Endothelial cell of umbilical vein (primary cell): Measurements from ENCODE around the gene ZMYM4. TPM values are rescaled to one million over a fixed set of nuclear protein-coding genes. Genes with fewer than 3 reads are reported as not detected.

Experiments
- BruUV-seq: library from RNA; stranded (reverse); fragments of 400-500 nt; replicated peaks from 2 replicates; lab custom pipeline; 2021; lab: Mats Ljungman, UMichigan
- CTCF ChIA-PET: fragments of 300-600, 350-600 bp; sonication (Branson Sonifier 250); formaldehyde crosslinking; loops from one replicate; lab custom pipeline; 2021; ENCODE audit warnings: antibody characterized with exemption, inconsistent platforms; lab: Charles Lee
- POLR2A ChIA-PET: fragments of 300-600, 350-600 bp; sonication (Branson Sonifier 250); formaldehyde crosslinking; loops from one replicate; lab custom pipeline; 2021; ENCODE audit warnings: antibody characterized with exemption, inconsistent platforms; lab: Charles Lee
- DNase-seq: peaks from one replicate; pipeline ENCODE4 v3.0.0-alpha.2; 2011; ENCODE audit warnings: low read depth, low spot score
- FAIRE-seq: peaks from 2 replicates; lab custom pipeline; 2011; peaks lifted over from hg19 to GRCh38; lab: Jason Lieb, UNC
- H2AFZ ChIP-seq: 2 replicates; pipeline ENCODE4 v1.6.0; 2012; ENCODE audit warnings: low read depth, low read length, control low read depth, inconsistent platforms
- H3K27ac ChIP-seq: 2 replicates; pipeline ENCODE4 v1.5.1; 2011; ENCODE audit warnings: low read depth, mild to moderate bottlenecking, control low read depth, low read length, moderate library complexity; ENCODE audit not compliant: insufficient read depth
- H3K27me3 ChIP-seq, 2 experiments: 2 replicates each; pipeline versions ENCODE4 v1.6.0 to v1.6.1; 2011; ENCODE audit warnings: low read length in 2 of 2, mixed read lengths in 1 of 2; ENCODE audit not compliant: control insufficient read depth in 2 of 2, insufficient read depth in 2 of 2
- H3K36me3 ChIP-seq, 2 experiments: 2 replicates in 1 of 2; 3 replicates in 1 of 2; pipeline ENCODE4 v1.5.1; 2011; ENCODE audit warnings: low read length in 2 of 2, mild to moderate bottlenecking in 1 of 2, moderate library complexity in 1 of 2; ENCODE audit not compliant: control insufficient read depth in 2 of 2, insufficient read depth in 2 of 2; ENCODE audit errors: extremely low read depth in 1 of 2
- H3K4me1 ChIP-seq: 3 replicates; pipeline ENCODE4 v1.5.1; 2011; ENCODE audit warnings: mild to moderate bottlenecking, low read length; ENCODE audit not compliant: control insufficient read depth, insufficient read depth; ENCODE audit errors: extremely low read depth
- H3K4me2 ChIP-seq: 2 replicates; pipeline ENCODE4 v1.6.1; 2011; ENCODE audit warnings: low read length, control low read depth, mixed read lengths; ENCODE audit not compliant: insufficient read depth
- H3K4me3 ChIP-seq, 3 experiments: fragments of 200-600 bp in 1 of 3; sonication (generic), shearing (Covaris generic) in 1 of 3; replicated peaks in 1 of 3; 2 replicates each; pipeline ENCODE4 v1.5.1; 2011 to 2016; ENCODE audit warnings: control low read depth in 3 of 3, low read length in 3 of 3, mild to moderate bottlenecking in 2 of 3, inconsistent platforms in 1 of 3, low read depth in 1 of 3, moderate library complexity in 1 of 3; ENCODE audit not compliant: insufficient read depth in 1 of 3
- H3K79me2 ChIP-seq: 2 replicates; pipeline ENCODE4 v1.6.0; 2012; ENCODE audit warnings: low read length, inconsistent platforms; ENCODE audit not compliant: control insufficient read depth, insufficient read depth
- H3K9ac ChIP-seq: replicated peaks from 2 replicates; pipeline ENCODE3; 2011; ENCODE audit warnings: low read length, control low read depth; ENCODE audit not compliant: insufficient read depth; ENCODE audit errors: extremely low read depth
- H3K9me1 ChIP-seq: replicated peaks from 3 replicates; pipeline ENCODE4 v1.6.0; 2011; ENCODE audit warnings: mild to moderate bottlenecking, low read length; ENCODE audit not compliant: control insufficient read depth, insufficient read depth; ENCODE audit errors: extremely low read depth
- H3K9me3 ChIP-seq: replicated peaks from 2 replicates; pipeline ENCODE4 v1.5.1; 2012; ENCODE audit warnings: low read length, inconsistent platforms; ENCODE audit not compliant: control insufficient read depth, insufficient read depth
- H4K20me1 ChIP-seq: replicated peaks from 2 replicates; pipeline ENCODE3; 2011; ENCODE audit warnings: mild to moderate bottlenecking, low read length; ENCODE audit not compliant: control insufficient read depth, insufficient read depth; ENCODE audit errors: extremely low read depth
- CTCF ChIP-seq, 2 donors: IDR thresholded peaks; 1 replicate in 1 of 2; 2 replicates in 1 of 2; pipeline ENCODE4 v1.5.1; 2011; ENCODE audit warnings: low read length in 2 of 2, mild to moderate bottlenecking in 2 of 2, moderate library complexity in 2 of 2, control low read depth in 1 of 2, inconsistent platforms in 1 of 2, low read depth in 1 of 2; ENCODE audit not compliant: insufficient read depth in 1 of 2; ENCODE audit errors: extremely low read depth in 1 of 2
- EZH2 ChIP-seq: IDR thresholded peaks from 2 replicates; pipeline ENCODE4 v1.6.1; 2012; ENCODE audit warnings: borderline replicate concordance, low read depth, mild to moderate bottlenecking, moderate library complexity, low read length, inconsistent platforms; ENCODE audit not compliant: severe bottlenecking
- FOS ChIP-seq: IDR thresholded peaks from 2 replicates; pipeline ENCODE4 v1.6.1; 2011; ENCODE audit warnings: mild to moderate bottlenecking, low read length, moderate library complexity, borderline replicate concordance; ENCODE audit not compliant: insufficient read depth
- GATA2 ChIP-seq: IDR thresholded peaks from 2 replicates; pipeline ENCODE4 v1.7.0; 2011; ENCODE audit warnings: low read depth, mild to moderate bottlenecking, moderate library complexity, mixed read lengths, low read length; ENCODE audit not compliant: insufficient read length, insufficient read depth
- JUN ChIP-seq: IDR thresholded peaks from 2 replicates; pipeline ENCODE4 v1.6.1; 2011; ENCODE audit warnings: borderline replicate concordance, low read depth; ENCODE audit not compliant: insufficient read length, insufficient read depth
- MYC ChIP-seq: IDR thresholded peaks from one replicate; pipeline ENCODE4 v1.6.1; 2011; ENCODE audit warnings: mild to moderate bottlenecking, low read depth, low read length
- POLR2A ChIP-seq: IDR thresholded peaks from 2 replicates; pipeline ENCODE4 v1.6.1; 2012; ENCODE audit warnings: low read depth, mild to moderate bottlenecking, control low read depth, low read length
- POLR2AphosphoS5 ChIP-seq: IDR thresholded peaks from 2 replicates; pipeline ENCODE4 v1.6.1; 2012; ENCODE audit warnings: low read depth, mild to moderate bottlenecking, control low read depth, low read length, moderate library complexity; ENCODE audit not compliant: insufficient read depth
- dilution Hi-C: fragments of 300-500 bp; cut with MboI; formaldehyde crosslinking; loops from one replicate; pipeline ENCODE4 v1.15.0; 2019; ENCODE audit warnings: low sequenced_read_pairs; ENCODE audit not compliant: extremely low pct_ligation_motif_present
- intact Hi-C: fragments of 100-400 bp; cut with micrococcal nuclease; formaldehyde crosslinking; loops from one replicate; pipeline ENCODE4 v1.10.0; 2022
- polyA plus RNA-seq, 4 experiments: library from polyadenylated mRNA; depleted of rRNA in 3 of 4; stranded (reverse) in 3 of 4; unstranded in 1 of 4; fragments of >200 nt; gene quantifications; 2 replicates each; pipeline versions ENCODE4 v1.2.1 to v1.2.3, GENCODE V29; 2011 to 2012; ENCODE audit warnings: missing spikeins in 1 of 4
- total RNA-seq: library from RNA; stranded (reverse); gene quantifications from 2 replicates; pipeline ENCODE4 v1.2.3, GENCODE V29; 2021

The ZMYM4 gene
- total and polyA plus RNA-seq, 2 donors (not counting 3 experiments of a cell fraction or from before 2014, with no cell fraction given), result 15.3 to 65.0 TPM

- BruUV-seq, result no TSS peak
- ChIA-PET POLR2A (no interaction called here), CTCF (interaction anchor here (1.7 to 3.2 kb wide), 4 partner anchors 11 to 242 kb away, joined by 5 to 17 read pairs (median 9); no protein-coding TSS in a partner anchor)
- intact Hi-C loops (loop anchor here (1.0 kb wide), 1 partner anchor 242 kb away; no protein-coding TSS in a partner anchor), dilution Hi-C loops (no loop called here)
- Histone ChIP-seq H3K36me3 (peaks cover 0 to 17% of the 10 kb centered on the region in 2 experiments), H3K4me2 (no peak overlapping the region), H3K27me3 (no peaks in the 10 kb centered on the region), H3K79me2 (no peaks in the 10 kb centered on the region), H4K20me1 (peaks cover 2% of the 10 kb centered on the region), H3K4me3 (no peak overlapping the region), H2AFZ (no peak overlapping the region), H3K9me1 (no peaks in the 10 kb centered on the region), H3K9ac (no peak overlapping the region), H3K4me1 (peaks cover 7% of the 10 kb centered on the region), H3K27ac (no peak overlapping the region), H3K9me3 (no peaks in the 10 kb centered on the region)
- FAIRE-seq (no peak), DNase-seq (no peak)
- no peak for TF ChIP-seq POLR2A
- TF ChIP-seq POLR2AphosphoS5, result no peak
- TF ChIP-seq GATA2, result no peak
- no peak for TF ChIP-seq MYC
- TF ChIP-seq EZH2, result no peak
- TF ChIP-seq FOS, result no peak
- no peak for TF ChIP-seq JUN
- no peak for TF ChIP-seq CTCF (IDR thresholded peaks at IDR 0.05; ENCODE audit: extremely low read depth in 1 of 2, insufficient read depth in 1 of 2, low read depth in 1 of 2, low read length in 2 of 2)
Observed at GRCh38 chr1:35443768-35444518, 175.4 kb downstream of the ZMYM4 start.
